NAMALWA (cell line): ENCODE data around the gene ZNF615.
"Not testable (repeated sequence)": the region's sequence is repeated elsewhere in the genome, so short reads cannot be mapped to it uniquely, and the experiment has no call there.

ENCODE experiments used
- DNase-seq: peaks from one replicate; pipeline ENCODE4 v3.0.0-alpha.2; 2015; ENCODE audit warnings: low spot score

The ZNF615 gene

DNA sequence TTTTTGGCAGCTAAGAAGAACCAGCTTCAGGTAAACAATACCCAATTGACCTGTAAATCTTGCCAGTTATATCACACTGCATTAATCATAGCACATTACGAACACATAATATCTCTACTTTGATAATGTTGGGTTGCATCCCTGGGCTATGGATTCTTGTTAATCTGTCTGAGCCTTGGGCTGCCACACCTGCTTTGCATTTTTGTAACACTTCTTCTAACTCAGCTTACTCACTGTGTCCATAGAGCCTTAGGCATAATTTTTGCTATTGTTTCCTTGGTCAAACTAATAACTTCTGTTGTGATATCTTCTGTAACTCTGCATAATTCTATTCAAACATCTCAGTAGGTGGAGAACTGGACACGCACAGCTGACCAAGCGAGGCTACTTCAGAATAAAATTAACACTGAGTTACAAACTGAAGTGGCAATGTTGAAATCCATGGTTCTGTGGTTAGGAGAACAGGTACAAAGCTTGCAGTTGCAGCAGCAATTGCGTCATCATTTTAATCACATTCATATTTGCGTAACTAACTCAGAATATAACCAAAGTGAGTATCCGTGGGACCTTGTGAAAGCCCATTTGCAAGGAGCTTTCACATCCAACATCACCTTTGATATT lies 27.8 kb downstream of the ZNF615 start:
- no peak for DNase-seq

DNA sequence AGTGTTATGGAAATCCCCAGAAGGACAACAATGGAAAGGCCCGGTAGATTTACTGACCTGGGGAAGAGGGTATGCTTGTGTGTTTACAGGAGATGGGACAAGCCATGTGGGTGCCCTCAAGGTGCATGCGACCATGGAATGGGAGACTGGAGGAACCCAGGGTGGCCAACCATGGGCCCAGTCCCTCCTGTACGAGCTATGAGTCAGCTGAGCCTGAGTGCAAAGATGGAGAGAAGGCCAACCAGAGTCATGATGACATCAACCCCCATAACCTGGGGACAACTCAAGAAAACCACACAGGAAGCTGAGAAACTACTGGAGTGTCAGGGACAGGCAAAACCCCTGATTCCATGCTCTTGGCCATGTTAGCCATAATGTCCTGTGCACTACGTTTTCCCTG lies 29.1 kb downstream of the ZNF615 start:
- no peak for DNase-seq

DNA sequence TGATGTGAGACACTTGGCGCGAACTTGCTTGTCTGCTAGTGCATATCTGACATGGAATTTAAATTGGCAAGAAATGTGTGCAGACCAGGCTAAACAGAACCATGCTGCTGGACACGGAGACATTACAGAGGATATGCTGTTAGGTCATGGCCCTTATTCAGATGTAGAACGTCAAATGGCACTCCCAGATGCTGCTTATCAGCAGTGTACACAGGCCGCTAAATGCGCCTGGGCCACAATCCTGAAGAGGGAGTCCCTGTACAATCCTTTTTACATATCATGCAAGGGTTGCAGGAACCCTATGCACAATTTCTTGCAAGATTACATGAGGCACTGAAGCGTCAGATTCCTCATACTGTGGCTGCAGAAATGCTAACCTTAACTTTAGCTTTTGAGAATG lies 30.7 kb downstream of the ZNF615 start:
- no peak for DNase-seq

DNA sequence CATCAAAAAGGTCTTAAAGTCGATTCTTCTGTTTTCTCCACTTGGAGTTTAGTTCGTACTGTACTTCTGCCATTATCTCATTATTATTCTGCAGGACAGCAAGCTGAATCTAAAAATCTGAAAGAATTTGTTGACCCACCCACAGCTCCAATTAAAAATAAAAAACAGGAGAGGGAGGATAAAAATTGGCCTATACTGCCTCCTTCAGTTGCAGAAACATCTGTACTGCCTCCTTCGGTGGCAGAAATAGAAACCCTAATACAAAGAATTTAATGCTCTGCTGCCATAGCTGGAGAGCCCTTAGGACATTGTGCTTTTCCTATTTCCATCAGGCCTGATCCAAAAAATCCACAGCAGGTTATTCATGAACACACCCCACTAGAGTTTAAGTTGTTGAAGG lies 31.2 kb downstream of the ZNF615 start:
- no peak for DNase-seq

DNA sequence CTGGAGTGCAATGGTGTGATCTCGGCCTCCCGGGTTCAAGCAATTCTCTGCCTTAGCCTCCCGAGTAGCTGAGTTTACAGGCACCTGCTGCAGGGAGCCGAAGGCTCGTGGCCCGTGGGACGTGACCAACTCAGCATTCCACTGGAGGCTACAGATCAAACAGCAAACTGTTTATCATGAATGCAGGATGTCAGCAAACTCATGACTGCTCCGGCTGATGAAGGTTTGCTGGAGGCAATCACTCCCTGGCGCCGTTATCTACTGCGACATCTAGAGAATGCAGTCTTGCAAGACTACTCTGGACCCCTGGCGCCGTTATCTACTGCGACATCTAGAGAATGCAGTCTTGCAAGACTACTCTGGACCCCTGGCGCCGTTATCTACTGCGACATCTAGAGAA lies 32.2 kb downstream of the ZNF615 start:
- not testable (repeated sequence) for DNase-seq

DNA sequence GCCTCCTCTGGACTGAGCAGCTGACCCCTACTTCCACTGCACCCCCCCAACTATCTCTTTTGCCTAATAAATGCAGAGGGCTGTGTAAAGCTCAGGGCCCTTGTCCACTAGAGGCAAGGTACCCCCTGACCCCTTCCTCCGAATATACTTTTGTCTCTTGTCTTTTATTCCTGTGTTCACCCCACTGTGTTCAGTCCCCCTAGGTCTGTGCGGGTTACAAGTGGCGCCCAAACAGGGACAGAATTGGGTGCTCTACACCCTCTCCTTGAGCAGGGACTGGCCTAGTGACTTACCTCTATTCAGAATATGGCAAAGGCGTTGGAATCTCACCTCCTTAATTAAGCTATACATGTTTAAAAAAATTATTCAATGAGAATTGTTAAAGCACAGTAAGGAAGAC lies 36.4 kb downstream of the ZNF615 start:
- peak; percentile 8 for DNase-seq

DNA sequence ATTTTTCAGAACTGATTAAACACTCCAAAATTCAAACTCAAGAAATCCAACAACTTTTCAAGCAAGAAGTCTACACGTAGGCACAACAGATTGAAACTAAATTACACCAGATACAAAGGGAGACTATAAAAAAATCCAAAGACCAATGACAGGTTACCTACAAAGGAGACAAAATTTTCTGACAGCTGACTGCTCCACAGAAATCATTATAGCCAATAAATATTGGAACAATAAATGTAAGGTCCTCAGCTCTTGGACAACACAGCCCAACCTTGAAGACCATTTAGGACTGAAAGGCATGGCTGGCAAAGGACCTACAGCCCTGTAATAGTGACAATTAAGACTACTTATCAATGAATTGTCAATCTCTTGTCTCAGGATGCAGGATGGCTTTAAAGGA lies 37.3 kb downstream of the ZNF615 start:
- no peak for DNase-seq

DNA sequence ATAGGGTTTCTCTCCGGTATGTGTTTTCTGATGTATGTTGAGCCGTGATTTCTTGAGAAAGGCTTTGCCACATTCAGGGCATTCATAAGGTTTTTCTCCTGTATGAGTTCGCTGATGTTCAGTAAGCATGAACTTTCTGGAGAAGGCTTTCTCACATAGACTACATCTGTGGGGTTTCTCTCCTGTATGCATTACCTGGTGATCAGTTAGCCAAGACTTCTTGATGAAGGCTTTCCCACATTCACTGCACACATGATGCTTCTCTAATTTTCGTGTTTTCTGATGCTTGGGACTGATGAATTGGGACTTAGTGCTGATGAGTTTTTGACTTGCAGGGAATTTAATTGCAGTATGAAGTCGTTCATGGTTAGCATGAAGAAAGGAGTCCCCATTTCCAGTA lies 42.4 kb downstream of the ZNF615 start:
- no peak for DNase-seq

DNA sequence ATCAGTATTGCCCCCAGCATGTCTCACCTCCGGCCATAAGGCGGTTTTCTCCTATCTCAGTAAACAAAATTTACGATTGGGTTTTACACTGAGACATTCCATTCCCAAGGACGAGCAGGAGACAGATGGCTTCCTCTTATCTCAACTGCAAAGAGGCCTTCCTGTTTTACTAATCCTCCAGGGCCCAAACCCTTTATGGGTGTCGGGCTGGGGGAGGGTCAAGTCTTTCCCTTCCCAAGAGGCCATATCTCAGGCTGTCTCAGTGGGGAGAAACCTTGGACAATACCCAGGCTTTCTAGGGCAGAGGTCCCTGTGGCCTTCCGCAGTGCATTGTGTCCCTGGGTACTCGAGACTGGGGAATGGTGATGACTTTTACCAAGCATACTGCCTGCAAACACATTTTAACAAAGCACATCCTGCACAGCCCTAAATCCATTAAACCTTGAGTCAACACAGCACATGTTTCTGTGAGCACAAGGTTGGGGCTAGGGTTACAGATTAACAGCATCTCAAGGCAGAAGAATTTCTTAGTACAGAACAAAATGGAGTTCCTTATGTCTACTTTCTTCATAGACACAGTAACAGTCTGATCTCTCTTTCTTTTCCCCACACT lies 47.3 kb downstream of the ZNF615 start:
- not testable (repeated sequence) for DNase-seq

DNA sequence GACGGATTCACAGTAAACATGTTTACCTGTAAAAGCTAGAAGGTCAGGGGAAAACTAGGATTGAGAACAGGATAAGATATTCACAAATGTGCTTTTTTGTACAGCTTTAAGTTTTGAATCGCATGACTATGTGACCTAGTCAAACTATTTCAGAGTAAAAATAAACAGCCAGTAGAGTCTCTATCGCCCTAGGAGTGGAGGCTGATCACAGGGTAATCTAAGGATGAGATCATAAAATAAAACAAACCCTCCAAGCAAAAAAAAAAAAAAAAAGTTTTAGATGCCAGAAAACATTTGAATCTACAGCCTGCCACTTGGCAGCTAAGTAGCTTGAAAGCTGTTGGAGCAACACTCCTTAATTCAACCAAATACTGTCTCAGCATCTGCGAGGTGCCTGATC lies 48.2 kb downstream of the ZNF615 start:
- no peak for DNase-seq

DNA sequence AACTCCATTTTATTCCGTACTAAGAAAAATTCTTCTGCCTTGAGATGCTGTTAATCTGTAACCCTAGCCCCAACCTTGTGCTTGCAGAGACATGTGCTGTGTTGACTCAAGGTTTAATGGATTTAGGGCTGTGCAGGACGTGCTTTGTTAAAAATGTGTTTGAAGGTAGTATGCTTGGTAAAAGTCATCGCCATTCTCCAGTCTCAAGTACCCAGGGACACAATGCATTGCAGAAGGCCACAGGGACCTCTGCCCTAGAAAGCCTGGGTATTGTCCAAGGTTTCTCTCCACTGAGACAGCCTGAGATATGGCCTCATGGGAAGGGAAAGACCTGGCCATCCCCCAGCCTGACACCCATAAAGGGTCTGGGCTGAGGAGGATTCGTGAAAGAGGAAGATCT lies 50.2 kb downstream of the ZNF615 start:
- DNase-seq = not testable (repeated sequence)

DNA sequence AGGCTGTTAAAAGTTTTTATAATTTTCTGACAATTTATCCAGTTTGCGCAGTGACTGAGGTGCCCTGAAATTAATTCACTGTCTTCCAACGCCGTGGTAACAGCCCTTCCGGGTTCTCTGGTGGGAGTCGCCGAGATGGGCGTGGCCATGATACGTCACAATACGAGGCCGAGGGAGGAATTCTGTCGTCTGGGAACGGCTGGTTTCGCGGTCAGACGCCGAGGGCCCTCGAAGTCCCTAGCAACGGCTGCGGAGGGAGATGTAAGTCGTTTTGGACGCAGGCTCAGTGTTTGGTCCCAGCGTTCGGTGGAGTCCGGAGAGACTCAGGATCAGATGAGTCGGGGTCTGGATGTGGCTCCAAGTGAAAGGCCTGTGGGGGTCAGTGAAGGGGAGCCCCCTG lies 59.0 kb downstream of the ZNF615 start:
- no peak for DNase-seq

DNA sequence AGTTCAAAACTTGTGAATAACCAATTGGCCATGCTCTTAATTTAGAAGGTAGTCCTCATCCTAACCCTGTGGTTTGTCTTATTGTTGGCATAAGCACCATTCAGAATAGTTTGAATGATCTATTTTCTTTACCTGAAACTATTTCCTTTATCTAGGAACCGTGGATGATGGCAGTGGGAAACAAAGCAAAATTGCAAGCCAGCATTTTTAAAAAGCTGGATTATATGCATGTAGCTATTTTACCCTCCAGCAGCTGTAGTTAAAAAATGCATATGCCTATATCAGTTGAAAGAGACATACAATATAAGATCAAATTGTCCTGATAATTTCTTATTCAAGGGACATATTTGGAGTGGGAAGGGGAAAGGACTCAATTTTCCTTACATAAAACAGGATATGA lies 61.4 kb downstream of the ZNF615 start:
- DNase-seq = no peak

DNA sequence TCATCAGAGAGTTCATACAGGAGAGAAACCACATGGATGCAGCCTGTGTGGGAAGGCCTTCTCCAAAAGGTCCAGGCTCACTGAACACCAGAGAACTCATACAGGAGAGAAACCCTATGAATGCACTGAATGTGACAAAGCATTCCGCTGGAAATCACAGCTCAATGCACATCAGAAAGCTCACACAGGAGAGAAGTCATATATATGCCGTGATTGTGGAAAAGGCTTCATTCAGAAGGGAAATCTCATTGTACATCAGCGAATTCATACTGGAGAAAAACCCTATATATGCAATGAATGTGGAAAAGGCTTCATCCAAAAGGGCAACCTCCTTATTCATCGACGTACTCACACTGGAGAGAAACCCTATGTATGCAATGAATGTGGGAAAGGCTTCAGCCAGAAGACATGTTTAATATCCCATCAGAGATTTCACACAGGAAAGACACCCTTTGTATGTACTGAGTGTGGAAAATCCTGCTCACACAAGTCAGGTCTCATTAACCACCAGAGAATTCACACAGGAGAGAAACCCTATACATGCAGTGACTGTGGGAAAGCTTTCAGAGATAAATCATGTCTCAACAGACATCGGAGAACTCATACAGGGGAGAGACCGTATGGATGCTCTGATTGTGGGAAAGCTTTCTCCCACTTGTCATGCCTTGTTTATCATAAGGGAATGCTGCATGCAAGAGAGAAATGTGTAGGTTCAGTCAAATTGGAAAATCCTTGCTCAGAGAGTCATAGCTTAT lies 63.0 kb downstream of the ZNF615 start:
- DNase-seq = no peak
